ENCODE measurements around the gene NDUFB5. TPM values are rescaled to one million over a fixed set of nuclear protein-coding genes. Genes with fewer than 3 reads are reported as not detected.

Gene NDUFB5
- total and polyA plus RNA-seq, 10 of the 15 experiments (the other 5 are each of a cell fraction or from before 2014, with no cell fraction given): 82.0 to 320 (median 126) TPM

- no peak for TF ChIP-seq ATF3 (IDR thresholded peaks at IDR 0.05; ENCODE audit: borderline replicate concordance, extremely low read depth, low read depth, low read length)
- no peak for TF ChIP-seq NFYA (IDR thresholded peaks at IDR 0.05; ENCODE audit: borderline replicate concordance, low read depth, low read length)
- peak; percentile 33; the same call in 1 of the 2 replicates for TF ChIP-seq POLR2AphosphoS5 (IDR thresholded peaks at IDR 0.05; ENCODE audit: low read length)
- 0 out of 2 replicates have a peak, but pooled peaks have one; percentile 19 for TF ChIP-seq NBN (IDR thresholded peaks at IDR 0.05)
- TF ChIP-seq HSF1 (IDR thresholded peaks at IDR 0.05; ENCODE audit: low read depth, low read length): no peak
- TF ChIP-seq REST (IDR thresholded peaks at IDR 0.05; ENCODE audit: low read depth, low read length): no peak
- TF ChIP-seq, protein P1, sequence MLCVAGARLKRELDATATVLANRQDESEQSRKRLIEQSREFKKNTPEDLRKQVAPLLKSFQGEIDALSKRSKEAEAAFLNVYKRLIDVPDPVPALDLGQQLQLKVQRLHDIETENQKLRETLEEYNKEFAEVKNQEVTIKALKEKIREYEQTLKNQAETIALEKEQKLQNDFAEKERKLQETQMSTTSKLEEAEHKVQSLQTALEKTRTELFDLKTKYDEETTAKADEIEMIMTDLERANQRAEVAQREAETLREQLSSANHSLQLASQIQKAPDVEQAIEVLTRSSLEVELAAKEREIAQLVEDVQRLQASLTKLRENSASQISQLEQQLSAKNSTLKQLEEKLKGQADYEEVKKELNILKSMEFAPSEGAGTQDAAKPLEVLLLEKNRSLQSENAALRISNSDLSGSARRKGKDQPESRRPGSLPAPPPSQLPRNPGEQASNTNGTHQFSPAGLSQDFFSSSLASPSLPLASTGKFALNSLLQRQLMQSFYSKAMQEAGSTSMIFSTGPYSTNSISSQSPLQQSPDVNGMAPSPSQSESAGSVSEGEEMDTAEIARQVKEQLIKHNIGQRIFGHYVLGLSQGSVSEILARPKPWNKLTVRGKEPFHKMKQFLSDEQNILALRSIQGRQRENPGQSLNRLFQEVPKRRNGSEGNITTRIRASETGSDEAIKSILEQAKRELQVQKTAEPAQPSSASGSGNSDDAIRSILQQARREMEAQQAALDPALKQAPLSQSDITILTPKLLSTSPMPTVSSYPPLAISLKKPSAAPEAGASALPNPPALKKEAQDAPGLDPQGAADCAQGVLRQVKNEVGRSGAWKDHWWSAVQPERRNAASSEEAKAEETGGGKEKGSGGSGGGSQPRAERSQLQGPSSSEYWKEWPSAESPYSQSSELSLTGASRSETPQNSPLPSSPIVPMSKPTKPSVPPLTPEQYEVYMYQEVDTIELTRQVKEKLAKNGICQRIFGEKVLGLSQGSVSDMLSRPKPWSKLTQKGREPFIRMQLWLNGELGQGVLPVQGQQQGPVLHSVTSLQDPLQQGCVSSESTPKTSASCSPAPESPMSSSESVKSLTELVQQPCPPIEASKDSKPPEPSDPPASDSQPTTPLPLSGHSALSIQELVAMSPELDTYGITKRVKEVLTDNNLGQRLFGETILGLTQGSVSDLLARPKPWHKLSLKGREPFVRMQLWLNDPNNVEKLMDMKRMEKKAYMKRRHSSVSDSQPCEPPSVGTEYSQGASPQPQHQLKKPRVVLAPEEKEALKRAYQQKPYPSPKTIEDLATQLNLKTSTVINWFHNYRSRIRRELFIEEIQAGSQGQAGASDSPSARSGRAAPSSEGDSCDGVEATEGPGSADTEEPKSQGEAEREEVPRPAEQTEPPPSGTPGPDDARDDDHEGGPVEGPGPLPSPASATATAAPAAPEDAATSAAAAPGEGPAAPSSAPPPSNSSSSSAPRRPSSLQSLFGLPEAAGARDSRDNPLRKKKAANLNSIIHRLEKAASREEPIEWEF (IDR thresholded peaks at IDR 0.05; ENCODE audit: insufficient replicate concordance, low read depth, low read length): no peak
- peak in 2 of 3 experiments; percentile 6 to 8; a peak in 1 of 6 replicates for TF ChIP-seq CTCF (IDR thresholded peaks at IDR 0.05 in 2 of 3, conservative IDR thresholded peaks at IDR 0.05 in 1 of 3; ENCODE audit: control insufficient read depth in 2 of 3, extremely low read depth in 1 of 3, insufficient read depth in 1 of 3, low read depth in 3 of 3, low read length in 3 of 3)
- no peak for TF ChIP-seq IRF3 (IDR thresholded peaks at IDR 0.05)
- TF ChIP-seq SIX5 (IDR thresholded peaks at IDR 0.05; ENCODE audit: low read depth, low read length, severe bottlenecking): no peak
- 0 out of 2 replicates have a peak, but pooled peaks have one; percentile 7 for TF ChIP-seq NKRF (conservative IDR thresholded peaks at IDR 0.05)
Measured at GRCh38 chr3:179652447-179653095, 48.0 kb downstream of the NDUFB5 start, which contains the start of gene USP13 (continued).
